ENCODE data around the gene EMP2.

DNA sequence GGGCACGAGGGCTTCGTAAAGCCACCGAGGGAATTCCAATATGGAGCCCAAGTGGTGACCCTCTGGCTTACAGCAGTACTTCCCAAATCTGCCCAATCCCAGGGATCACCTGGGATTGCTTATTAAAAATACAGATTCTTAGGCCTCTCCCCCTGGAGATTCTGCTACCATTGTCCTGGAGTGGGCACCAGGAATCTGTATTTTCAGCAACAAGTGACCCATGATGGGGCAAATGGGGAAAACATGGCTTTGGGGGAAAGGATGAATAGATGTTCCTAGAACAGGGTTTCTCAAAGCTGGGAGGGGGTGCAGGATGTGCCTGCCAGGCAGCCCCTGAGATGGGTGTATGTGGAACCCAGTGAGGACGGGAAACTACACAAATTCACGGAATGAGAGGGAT is 40.6 kb downstream of the EMP2 start:
- no peak for TF ChIP-seq POLR2AphosphoS5 (IDR thresholded peaks at IDR 0.05; ENCODE audit: low read depth, low read length)
- no peak for TF ChIP-seq SIN3A (IDR thresholded peaks at IDR 0.05; ENCODE audit: borderline replicate concordance, insufficient read depth, low read length)
- TF ChIP-seq REST (IDR thresholded peaks at IDR 0.05; ENCODE audit: insufficient read depth in 1 of 2, low read depth in 2 of 2, low read length in 2 of 2): no peak
- no peak for TF ChIP-seq TAF1 (IDR thresholded peaks at IDR 0.05; ENCODE audit: borderline replicate concordance, insufficient read depth, low read length)

Measured in PFSK-1 (cell line).